Effector memory CD8-positive, alpha-beta T cell (primary cell): ENCODE measurements around the gene TNP2.

Source experiments
- ATAC-seq: fragments of 150-1000 bp; cut with Tn5 transposase; replicated peaks from 2 replicates; pipeline ENCODE4 v1.10.0; 2021; ENCODE audit warnings: mild to moderate bottlenecking, moderate library complexity
- DNase-seq, 3 experiments: peaks; one replicate each; pipeline ENCODE4 v3.0.0; 2021
- H3K27ac Mint-ChIP-seq, 2 donors: one replicate each; pipeline ENCODE4 v1.8.0; 2022; ENCODE audit warnings: mild to moderate bottlenecking in 2 of 2, mixed read lengths in 2 of 2, moderate library complexity in 2 of 2
- H3K27me3 Mint-ChIP-seq, 2 donors: one replicate each; pipeline ENCODE4 v1.8.0; 2022; ENCODE audit warnings: mixed read lengths in 2 of 2
- H3K36me3 Mint-ChIP-seq: one replicate; pipeline ENCODE4 v1.8.0; 2022; ENCODE audit warnings: mild to moderate bottlenecking, moderate library complexity, mixed read lengths; ENCODE audit not compliant: insufficient read depth
- H3K4me1 Mint-ChIP-seq, 2 donors: one replicate each; pipeline ENCODE4 v1.8.0; 2022; ENCODE audit warnings: low read depth in 2 of 2, mixed read lengths in 2 of 2
- H3K4me3 Mint-ChIP-seq, 2 donors: one replicate each; pipeline ENCODE4 v1.8.0; 2022; ENCODE audit warnings: mild to moderate bottlenecking in 2 of 2, mixed read lengths in 2 of 2, moderate library complexity in 2 of 2
- H3K9me3 Mint-ChIP-seq, 2 donors: one replicate each; pipeline ENCODE4 v1.8.0; 2022; ENCODE audit warnings: mixed read lengths in 2 of 2

TNP2 gene

DNA sequence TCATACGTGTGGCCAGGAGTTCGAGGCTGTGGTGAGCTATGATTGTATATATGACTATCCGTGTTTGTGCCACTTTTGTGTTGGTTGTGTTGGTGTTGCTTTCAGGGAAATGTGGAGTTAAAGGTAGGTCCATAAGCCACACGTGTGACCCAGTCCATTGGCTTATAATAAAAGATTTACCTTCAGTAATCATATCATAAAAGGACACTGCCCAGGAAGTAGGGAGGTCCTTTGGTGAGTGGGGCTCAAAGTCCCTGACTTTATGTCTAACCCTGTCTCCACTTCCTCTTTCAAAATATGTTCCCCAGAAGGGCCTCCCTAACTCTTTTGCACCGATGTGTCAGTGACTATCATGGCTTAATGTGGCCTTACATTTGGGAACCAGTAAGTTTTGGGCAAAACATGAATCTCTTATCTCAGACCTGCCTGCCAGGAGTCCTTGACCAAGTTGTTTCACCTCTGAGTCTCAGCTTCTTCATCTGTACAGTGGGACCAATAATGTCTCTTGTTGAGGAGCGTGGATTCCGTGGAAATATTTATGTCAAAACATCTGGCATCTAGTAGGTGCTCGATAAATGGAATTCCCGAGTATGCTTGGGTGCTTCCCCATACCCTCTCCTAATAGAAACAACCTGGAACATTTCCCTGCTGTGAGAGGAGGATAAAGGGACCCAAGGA is 4.8 kb downstream of the TNP2 start:
- ATAC-seq (peak; percentile 14), DNase-seq (no peak)
- peaks cover 2% of the 10 kb centered on the region for H3K36me3 Mint-ChIP-seq
- H3K27ac Mint-ChIP-seq, result peak overlapping the region in 1 of 2 donors; percentile 52
- no peaks in the 10 kb centered on the region for H3K9me3 Mint-ChIP-seq
- no peaks in the 10 kb centered on the region for H3K27me3 Mint-ChIP-seq
- peaks cover 9 to 14% of the 10 kb centered on the region in 2 donors for H3K4me1 Mint-ChIP-seq
- peak overlapping the region in 1 of 2 donors; percentile 19 for H3K4me3 Mint-ChIP-seq

DNA sequence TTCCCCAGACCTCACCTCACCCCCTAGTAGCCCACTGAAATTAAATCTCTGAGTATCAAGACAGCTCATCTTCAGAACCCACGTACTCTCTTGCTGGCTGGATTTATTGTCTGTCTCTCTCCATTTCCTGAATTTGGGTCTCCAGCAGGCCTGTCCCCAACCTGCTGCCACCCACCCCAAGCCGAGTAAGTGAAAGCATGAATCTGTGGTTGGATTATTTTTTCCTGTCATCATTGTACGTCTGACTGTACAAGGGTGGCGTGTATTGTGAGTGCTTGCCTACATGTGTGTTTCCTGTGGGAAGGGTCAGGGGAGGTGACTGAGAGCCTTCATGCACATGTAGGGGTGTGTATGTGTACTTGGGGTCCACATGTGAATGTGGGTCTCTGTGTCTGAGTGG is 5.4 kb downstream of the TNP2 start:
- Mint-ChIP-seq H3K9me3 (no peaks in the 10 kb centered on the region), H3K4me1 (peaks cover 11 to 16% of the 10 kb centered on the region in 2 donors), H3K27me3 (no peaks in the 10 kb centered on the region), H3K4me3 (peak overlapping the region in 1 of 2 donors; percentile 19), H3K36me3 (peaks cover 2% of the 10 kb centered on the region), H3K27ac (peak overlapping the region; percentile 1 to 52)
- ATAC-seq, result peak; percentile 77
- no peak for DNase-seq

DNA sequence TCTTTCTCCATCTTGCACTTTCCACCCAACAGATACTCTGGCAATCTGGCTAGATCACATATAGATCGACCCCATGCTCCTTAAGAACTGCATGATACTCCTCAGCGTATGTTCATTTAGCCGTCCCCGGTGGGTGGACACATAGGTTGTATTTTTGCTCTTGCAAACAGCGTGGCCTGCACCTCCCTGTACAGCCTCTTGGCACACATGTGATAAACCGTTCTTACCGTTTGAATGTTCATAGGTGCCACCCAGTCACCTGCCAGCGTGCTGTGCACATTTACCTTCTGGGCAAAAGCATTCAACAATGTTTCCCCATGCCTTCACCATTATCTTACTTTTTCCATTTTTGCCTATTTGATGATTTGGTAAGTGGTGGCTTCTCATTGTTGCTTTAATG is 6.2 kb downstream of the TNP2 start:
- H3K36me3 Mint-ChIP-seq, result peaks cover 2% of the 10 kb centered on the region
- no peaks in the 10 kb centered on the region for H3K27me3 Mint-ChIP-seq
- peak overlapping the region in 1 of 2 donors; percentile 52 for H3K27ac Mint-ChIP-seq
- no peaks in the 10 kb centered on the region for H3K9me3 Mint-ChIP-seq
- DNase-seq (no peak), ATAC-seq (no peak)
- peaks cover 18 to 22% of the 10 kb centered on the region in 2 donors for H3K4me1 Mint-ChIP-seq
- H3K4me3 Mint-ChIP-seq, result no peak overlapping the region

DNA sequence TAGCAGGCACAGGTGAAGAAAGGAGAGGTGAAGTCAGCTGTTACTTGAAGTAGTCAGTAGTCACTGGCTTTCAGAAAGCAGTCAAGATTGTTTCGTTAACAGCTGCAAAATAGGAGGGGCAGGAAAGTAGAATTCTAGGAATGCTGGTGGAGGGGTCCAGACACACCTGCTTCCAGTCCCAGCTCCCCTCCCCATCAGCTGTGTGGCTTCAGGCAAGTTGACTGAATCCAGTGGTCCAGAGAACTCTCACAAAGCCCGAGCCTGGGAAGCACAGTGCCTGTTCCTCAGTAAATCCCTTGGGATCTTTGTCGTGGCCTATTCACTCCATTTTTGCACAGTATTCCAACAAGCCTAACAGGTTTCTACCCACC is 8.5 kb downstream of the TNP2 start:
- DNase-seq (no peak), ATAC-seq (no peak)
- peaks cover 13% of the 10 kb centered on the region for H3K36me3 Mint-ChIP-seq
- peaks cover 24 to 31% of the 10 kb centered on the region in 2 donors for H3K4me1 Mint-ChIP-seq
- H3K27ac Mint-ChIP-seq, result no peak overlapping the region
- H3K4me3 Mint-ChIP-seq, result no peak overlapping the region
- H3K27me3 Mint-ChIP-seq, result no peaks in the 10 kb centered on the region
- no peaks in the 10 kb centered on the region for H3K9me3 Mint-ChIP-seq

DNA sequence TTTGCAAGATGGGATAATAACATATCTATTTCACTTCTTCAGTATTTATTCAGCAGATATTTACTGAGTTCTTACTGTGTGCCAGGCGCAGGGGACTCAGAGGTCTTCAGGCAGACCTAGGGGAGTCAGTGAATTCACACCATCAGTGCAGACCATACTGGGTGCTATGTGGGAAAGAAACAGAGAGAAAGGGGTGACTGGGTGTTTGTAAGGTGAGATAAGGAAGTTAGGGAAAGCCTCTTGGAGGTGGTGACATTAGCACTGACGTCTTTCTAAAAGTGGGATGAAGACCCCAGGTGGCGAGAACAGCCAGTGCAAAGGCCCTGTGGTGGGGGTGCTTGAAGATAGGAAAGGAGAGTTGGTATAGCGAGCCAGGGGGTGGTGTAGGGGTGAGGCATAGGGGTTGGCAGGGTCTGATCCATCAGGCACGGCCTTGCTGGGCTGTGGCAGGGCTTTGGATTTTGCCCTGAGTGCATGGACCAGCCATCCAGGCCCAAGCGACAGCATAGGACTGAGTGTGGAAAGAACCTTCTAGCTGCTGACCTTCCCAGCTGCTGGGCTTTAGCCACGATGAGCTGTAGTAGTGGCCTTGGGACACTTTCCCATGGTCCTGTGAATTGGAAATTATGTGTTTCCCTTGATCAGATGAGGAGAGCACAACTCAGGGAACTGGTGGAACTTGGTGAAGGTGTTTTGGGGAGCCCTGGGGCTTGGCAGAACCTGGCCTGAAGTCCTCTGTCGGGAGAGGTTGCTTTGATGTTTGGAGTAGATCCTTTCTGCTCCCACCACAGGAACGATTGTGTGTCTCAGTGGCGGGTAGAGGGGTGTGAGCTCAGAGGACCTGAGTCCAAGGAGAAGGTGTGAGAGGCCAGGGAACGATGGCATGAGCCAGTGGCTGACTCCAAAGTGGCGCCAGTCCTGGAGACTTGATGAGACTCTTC is 9.2 kb downstream of the TNP2 start:
- H3K27ac Mint-ChIP-seq, result peak overlapping the region; percentile 49 to 50

DNA sequence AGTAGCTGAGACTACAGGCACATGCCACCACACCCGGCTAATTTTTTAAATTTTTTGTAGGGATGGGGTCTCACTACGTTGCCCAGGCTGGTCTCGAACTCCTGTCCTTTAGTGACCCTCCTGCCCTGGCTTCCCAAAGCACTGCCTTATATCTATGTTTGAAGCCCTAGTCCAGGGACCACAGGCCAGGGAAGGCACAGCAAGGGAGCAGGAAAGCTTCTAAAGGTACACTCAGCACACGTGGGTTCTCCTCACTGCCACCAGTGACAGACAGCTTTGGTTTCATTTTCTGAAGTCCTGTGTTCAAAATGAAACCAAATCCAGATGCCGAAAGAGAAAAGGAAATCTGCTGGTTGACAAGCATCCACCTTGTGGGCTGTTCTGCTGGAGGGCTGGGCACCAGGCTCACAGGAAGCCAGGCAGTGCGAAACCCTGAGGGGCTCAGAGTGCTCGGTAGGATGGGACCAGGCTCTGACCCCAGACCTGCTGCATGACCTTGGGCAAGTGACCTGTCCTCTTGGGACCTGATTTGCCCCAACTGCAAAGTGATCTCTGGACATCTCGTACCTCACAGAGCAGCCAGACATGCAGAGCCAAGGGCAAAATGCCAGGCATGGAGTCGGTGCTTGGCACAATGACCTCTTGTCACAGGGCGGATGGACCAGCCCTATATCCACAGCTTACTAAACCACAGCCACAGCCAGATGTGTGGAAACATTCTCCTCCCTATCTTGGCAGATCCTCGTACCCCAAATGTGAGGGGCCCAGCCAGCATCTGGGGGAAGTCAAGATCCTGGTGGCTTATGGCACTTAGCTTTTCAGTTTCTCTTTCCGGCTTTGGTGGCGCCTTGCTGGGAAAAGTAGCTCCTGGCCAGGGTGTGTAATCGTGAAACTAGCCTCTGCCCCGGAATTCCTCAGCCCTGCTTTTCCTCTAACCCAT is 10.3 kb downstream of the TNP2 start:
- Mint-ChIP-seq H3K9me3 (no peaks in the 10 kb centered on the region), H3K4me3 (peak overlapping the region; percentile 53 to 66), H3K27me3 (no peaks in the 10 kb centered on the region), H3K36me3 (peaks cover 26% of the 10 kb centered on the region), H3K27ac (peak overlapping the region; percentile 50 to 78), H3K4me1 (peaks cover 22 to 29% of the 10 kb centered on the region in 2 donors)
- no peak for DNase-seq
- peak; percentile 10 for ATAC-seq

More for the DNA sequence above, 9.2 kb downstream of the TNP2 start:
- Mint-ChIP-seq H3K4me1 (peaks cover 24 to 31% of the 10 kb centered on the region in 2 donors), H3K27me3 (no peaks in the 10 kb centered on the region), H3K9me3 (no peaks in the 10 kb centered on the region), H3K36me3 (peaks cover 20% of the 10 kb centered on the region), H3K4me3 (peak overlapping the region in 1 of 2 donors; percentile 66)
- DNase-seq (no peak), ATAC-seq (no peak)

DNA sequence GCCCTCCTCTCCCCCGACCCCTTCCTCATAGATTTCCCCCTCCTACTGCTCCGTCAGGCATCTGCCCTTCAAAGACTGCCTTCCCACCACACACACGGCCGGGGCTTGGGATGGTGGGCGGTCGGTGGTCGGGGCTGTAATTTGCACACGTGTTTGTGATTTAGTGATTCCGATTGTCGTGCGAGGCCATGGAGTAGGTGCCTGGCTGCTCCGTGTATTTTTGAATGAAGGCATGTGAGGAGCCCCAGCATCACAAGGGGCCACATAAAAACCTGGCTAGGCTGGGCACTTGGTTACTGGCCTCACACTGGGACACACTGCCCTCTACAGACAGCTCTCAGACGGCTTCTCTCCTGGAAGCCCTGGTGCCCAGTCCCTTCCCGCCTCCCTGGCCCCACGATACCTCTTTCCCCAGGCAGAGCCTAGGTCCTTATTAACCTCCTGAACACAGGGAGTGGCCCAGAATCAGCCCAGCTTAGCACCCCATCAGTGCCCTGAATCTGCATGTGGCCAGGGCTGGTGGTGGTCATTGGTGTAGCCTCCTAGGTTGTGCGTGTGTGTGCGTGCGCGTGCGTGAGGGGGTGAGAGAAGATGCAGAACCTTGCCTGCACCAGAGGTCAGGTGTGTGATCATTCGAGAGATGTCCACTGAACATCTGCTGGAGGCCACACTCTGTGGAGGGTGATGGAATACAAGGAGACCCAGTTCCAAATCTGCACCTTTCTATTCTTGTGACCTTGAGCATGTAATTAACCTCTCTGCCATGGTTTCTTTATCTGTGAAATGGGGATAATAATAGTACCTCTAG is 11.8 kb downstream of the TNP2 start:
- Mint-ChIP-seq H3K36me3 (peaks cover 41% of the 10 kb centered on the region), H3K4me1 (peaks cover 30 to 31% of the 10 kb centered on the region in 2 donors), H3K9me3 (no peaks in the 10 kb centered on the region), H3K27me3 (no peaks in the 10 kb centered on the region), H3K27ac (peak overlapping the region; percentile 94 to 99), H3K4me3 (peak overlapping the region; percentile 87 to 98)
- ATAC-seq, result peak; percentile 14
- DNase-seq, result peak; percentile 45 to 54 (median 46)

DNA sequence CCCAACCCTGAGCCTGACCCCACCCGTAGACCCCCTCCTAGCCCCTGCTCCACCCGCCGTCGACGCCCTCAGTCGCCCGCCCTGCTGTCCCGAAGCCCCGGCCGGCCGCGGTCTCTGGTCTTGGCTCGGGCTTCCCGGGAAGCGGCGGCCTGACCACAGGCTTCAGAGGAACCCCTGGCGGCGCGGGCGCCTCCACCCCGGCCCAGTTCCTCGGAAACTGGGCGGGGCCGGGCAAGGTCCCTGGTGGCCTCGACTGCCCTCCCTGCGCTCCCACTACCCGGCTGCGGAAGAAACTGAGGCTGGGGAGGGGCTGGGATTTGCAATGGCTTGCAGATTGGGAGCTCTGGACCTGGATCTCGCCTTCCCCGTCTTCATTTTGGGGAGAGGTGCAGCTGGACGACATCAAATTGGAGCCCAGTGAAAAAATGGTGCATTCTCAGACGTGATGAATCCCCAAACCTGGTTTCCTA is 12.4 kb downstream of the TNP2 start:
- H3K9me3 Mint-ChIP-seq, result no peaks in the 10 kb centered on the region
- H3K27ac Mint-ChIP-seq, result peak overlapping the region; percentile 94 to 99
- H3K4me3 Mint-ChIP-seq, result peak overlapping the region; percentile 87 to 98
- ATAC-seq (no peak), DNase-seq (no peak)
- H3K4me1 Mint-ChIP-seq, result peaks cover 35 to 37% of the 10 kb centered on the region in 2 donors
- peaks cover 47% of the 10 kb centered on the region for H3K36me3 Mint-ChIP-seq
- H3K27me3 Mint-ChIP-seq, result no peaks in the 10 kb centered on the region

DNA sequence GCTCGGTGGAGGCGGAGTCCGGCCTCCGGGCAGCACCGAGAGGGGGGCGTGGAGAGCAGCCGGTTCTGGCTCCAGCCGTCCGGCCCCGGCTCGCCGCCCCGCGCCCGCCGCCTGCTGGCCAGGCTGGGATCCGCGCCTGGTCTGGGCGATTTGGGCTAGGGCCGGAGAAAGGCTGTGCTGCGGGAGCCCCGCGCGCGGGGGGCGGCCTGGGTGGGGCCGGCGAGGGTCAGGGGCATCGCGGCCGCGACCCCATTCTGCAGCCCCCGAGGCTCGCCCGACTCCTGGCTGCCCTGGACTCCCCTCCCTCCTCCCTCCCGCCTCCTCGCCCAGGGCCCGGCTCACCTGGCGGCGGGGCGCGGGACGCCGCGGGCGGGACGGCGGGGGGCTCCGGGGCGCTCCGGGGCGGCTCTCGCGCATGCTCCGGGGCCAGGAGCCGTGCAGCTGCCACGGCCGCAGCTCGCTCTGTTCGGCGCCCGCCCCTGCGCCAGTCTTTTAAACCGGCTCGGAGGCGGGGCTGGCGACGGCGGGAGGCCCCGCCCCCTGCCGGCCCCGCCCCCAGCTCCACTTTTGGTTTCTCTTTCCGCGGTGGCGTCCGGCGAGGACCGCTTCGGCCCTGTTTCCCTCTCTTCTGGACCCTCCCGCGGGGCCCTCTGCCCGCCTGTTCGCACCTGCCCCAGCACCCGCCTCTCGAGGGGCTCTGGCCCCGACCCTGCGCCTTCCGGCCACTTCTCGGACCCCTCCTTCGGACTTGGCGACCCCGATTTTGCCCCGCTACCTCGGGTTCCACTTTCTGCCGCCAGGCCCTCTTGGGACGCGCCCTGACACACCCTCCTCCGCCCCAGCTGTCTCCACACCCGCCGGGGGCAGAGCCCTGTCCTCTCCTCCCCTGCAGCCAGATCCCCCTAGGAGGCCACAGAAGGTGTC is 13.1 kb downstream of the TNP2 start, which contains the start of gene SOCS1:
Gene SOCS1, minus strand, starts transcription at position 468 of the 924 bp plus-strand sequence. CDS start 726 bp downstream, outside the sequence.
- peak within 1 kb of the TSS; percentile 96 to 99 for H3K27ac Mint-ChIP-seq
- no peaks in the 10 kb centered on the region for H3K27me3 Mint-ChIP-seq
- ATAC-seq (peak; percentile 55), DNase-seq (peak; percentile 76 to 82 (median 79))
- no peaks in the 10 kb centered on the region for H3K9me3 Mint-ChIP-seq
- H3K36me3 Mint-ChIP-seq, result peaks cover 52% of the 10 kb centered on the region
- peak within 1 kb of the TSS; percentile 87 to 98 for H3K4me3 Mint-ChIP-seq
- peaks cover 38% of the 10 kb centered on the region in 2 donors for H3K4me1 Mint-ChIP-seq

DNA sequence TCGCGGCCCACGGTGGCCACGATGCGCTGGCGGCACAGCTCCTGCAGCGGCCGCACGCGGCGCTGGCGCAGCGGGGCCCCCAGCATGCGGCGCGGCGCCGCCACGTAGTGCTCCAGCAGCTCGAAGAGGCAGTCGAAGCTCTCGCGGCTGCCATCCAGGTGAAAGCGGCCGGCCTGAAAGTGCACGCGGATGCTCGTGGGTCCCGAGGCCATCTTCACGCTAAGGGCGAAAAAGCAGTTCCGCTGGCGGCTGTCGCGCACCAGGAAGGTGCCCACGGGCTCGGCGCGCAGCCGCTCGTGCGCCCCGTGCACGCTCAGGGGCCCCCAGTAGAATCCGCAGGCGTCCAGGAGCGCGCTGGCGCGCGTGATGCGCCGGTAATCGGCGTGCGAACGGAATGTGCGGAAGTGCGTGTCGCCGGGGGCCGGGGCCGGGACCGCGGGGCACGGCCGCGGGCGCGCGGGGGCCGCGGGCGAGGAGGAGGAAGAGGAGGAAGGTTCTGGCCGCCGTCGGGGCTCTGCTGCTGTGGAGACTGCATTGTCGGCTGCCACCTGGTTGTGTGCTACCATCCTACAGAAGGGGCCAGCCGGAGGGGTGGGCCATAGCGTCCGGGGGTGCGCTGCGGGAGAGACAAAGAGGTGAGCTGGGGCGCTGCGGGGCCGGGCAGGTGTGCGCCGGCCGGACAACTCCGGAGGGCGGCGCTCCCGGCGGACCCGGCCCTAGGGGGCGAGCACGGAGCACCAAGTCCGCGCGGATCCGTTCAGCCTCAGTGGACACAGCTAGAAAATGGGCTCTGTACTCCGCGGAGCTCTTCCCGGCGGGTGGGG is 14.0 kb downstream of the TNP2 start:
- Mint-ChIP-seq H3K36me3 (peaks cover 61% of the 10 kb centered on the region), H3K27me3 (no peaks in the 10 kb centered on the region), H3K27ac (peak overlapping the region; percentile 68 to 96), H3K9me3 (no peaks in the 10 kb centered on the region), H3K4me1 (peaks cover 41 to 45% of the 10 kb centered on the region in 2 donors), H3K4me3 (peak overlapping the region; percentile 75 to 98)
- ATAC-seq (peak; percentile 39), DNase-seq (peak; percentile 66 to 71 (median 70))
